K562 (cell line): Measurements from ENCODE around the gene PLG. TPM values are rescaled to one million over a fixed set of nuclear protein-coding genes. Genes with fewer than 3 reads are reported as not detected.

Experiments
- ATAC-seq: fragments of 200-7000 bp; cut with Tn5 transposase; 3 replicates; pipeline ENCODE4 v1.9.1; 2020; ENCODE audit warnings: moderate library complexity
- BruUV-seq: library from RNA; stranded (reverse); fragments of 400-500 nt; replicated peaks from 2 replicates; lab custom pipeline; 2021; lab: Mats Ljungman, UMichigan
- CTCF ChIA-PET: fragments of 300-600 bp; formaldehyde crosslinking; extraction: SDS; loops from one replicate; lab custom pipeline; 2021; ENCODE audit warnings: low intra/inter-chr PET ratio; lab: Yijun Ruan, JAX
- POLR2A ChIA-PET: fragments of 300-600, 350-650 bp; sonication (Branson Sonifier 250); formaldehyde crosslinking; extraction: SDS; loops from one replicate; lab custom pipeline; 2021; ENCODE audit warnings: antibody characterized with exemption, inconsistent platforms; lab: Yijun Ruan, JAX
- DNase-seq, 4 experiments: peaks; one replicate each; pipeline versions ENCODE4 v3.0.0 to v3.0.0-alpha.2; 2011 to 2018; ENCODE audit warnings: low spot score in 3 of 4, mixed read lengths in 3 of 4; ENCODE audit errors: extremely low read depth in 1 of 4
- FAIRE-seq: peaks from 2 replicates; lab custom pipeline; 2011; peaks lifted over from hg19 to GRCh38; lab: Jason Lieb, UNC
- H2AFZ ChIP-seq: 2 replicates; pipeline ENCODE4 v1.6.0; 2011; ENCODE audit warnings: low read depth, low read length, control low read depth, inconsistent platforms
- H3K27ac ChIP-seq: fragments of 200-600 bp; 3 replicates; pipeline ENCODE4 v1.8.0; 2011; ENCODE audit warnings: low read depth, mild to moderate bottlenecking, control low read depth, inconsistent platforms, low read length, moderate library complexity, mixed read lengths; ENCODE audit errors: extremely low read depth
- H3K27me3 ChIP-seq, 2 experiments: fragments of 300-600 bp in 1 of 2; 2 replicates in 1 of 2; 3 replicates in 1 of 2; pipeline versions ENCODE4 v1.6.0 to v1.8.0; 2011; ENCODE audit warnings: inconsistent platforms in 2 of 2, low read length in 2 of 2, mild to moderate bottlenecking in 1 of 2, mixed read lengths in 1 of 2, moderate library complexity in 1 of 2; ENCODE audit not compliant: control insufficient read depth in 2 of 2, insufficient read depth in 2 of 2
- H3K36me3 ChIP-seq: fragments of 300-600 bp; 3 replicates; pipeline ENCODE4 v1.8.0; 2011; ENCODE audit warnings: mild to moderate bottlenecking, low read length, inconsistent platforms; ENCODE audit not compliant: control insufficient read depth, insufficient read depth
- H3K4me1 ChIP-seq, 2 experiments: fragments of 200-600 bp in 1 of 2; replicated peaks in 1 of 2; 2 replicates in 1 of 2; 3 replicates in 1 of 2; pipeline versions ENCODE4 v1.5.1 to v1.8.0; 2011; ENCODE audit warnings: inconsistent platforms in 2 of 2, low read length in 2 of 2, mild to moderate bottlenecking in 1 of 2, mixed read lengths in 1 of 2, moderate library complexity in 1 of 2; ENCODE audit not compliant: control insufficient read depth in 2 of 2, insufficient read depth in 2 of 2
- H3K4me2 ChIP-seq: 2 replicates; pipeline ENCODE4 v1.6.1; 2011; ENCODE audit warnings: low read length, control low read depth, inconsistent platforms, mixed read lengths; ENCODE audit not compliant: insufficient read depth
- H3K4me3 ChIP-seq: fragments of 200-600 bp; sonication (generic), shearing (Covaris generic); 2 replicates; pipeline ENCODE4 v1.5.1; 2016; ENCODE audit warnings: control low read depth, inconsistent platforms
- H3K79me2 ChIP-seq: fragments of 200-600 bp; 3 replicates; pipeline ENCODE4 v1.8.0; 2011; ENCODE audit warnings: low read length, inconsistent platforms; ENCODE audit not compliant: control insufficient read depth, insufficient read depth
- H3K9ac ChIP-seq, 2 experiments: 2 replicates each; pipeline versions ENCODE4 v1.6.0 to v1.6.1; 2011; ENCODE audit warnings: low read depth in 2 of 2, low read length in 2 of 2, control low read depth in 1 of 2, inconsistent platforms in 1 of 2, mild to moderate bottlenecking in 1 of 2, mixed read lengths in 1 of 2; ENCODE audit not compliant: insufficient read depth in 1 of 2
- H3K9me1 ChIP-seq: one replicate; pipeline ENCODE4 v1.6.0; 2011; ENCODE audit warnings: inconsistent platforms, mild to moderate bottlenecking, low read length, moderate library complexity; ENCODE audit not compliant: control insufficient read depth, insufficient read depth
- H3K9me3 ChIP-seq: replicated peaks from 2 replicates; pipeline ENCODE4 v1.5.1; 2011; ENCODE audit warnings: low read depth, low read length, inconsistent platforms; ENCODE audit not compliant: control insufficient read depth, insufficient read depth
- H4K20me1 ChIP-seq: replicated peaks from 2 replicates; pipeline ENCODE4 v1.6.1; 2011; ENCODE audit warnings: low read length, inconsistent platforms, mixed read lengths; ENCODE audit not compliant: control insufficient read depth, insufficient read depth
- ARNT ChIP-seq, 2 experiments: fragments of 450-650 bp; IDR thresholded peaks; 2 replicates each; pipeline ENCODE4 v1.6.1; 2016; ENCODE audit warnings: mild to moderate bottlenecking in 1 of 2
- BMI1 ChIP-seq: fragments of 150-350 bp; IDR thresholded peaks from 2 replicates; pipeline ENCODE4 v1.6.1; 2014; ENCODE audit warnings: low read length
- CBFB ChIP-seq: sonication (generic); formaldehyde crosslinking; IDR thresholded peaks from 2 replicates; pipeline ENCODE4 v1.4.0; 2020; ENCODE audit warnings: mild to moderate bottlenecking, missing genetic modification reagents
- DIDO1 ChIP-seq: fragments of 450-650 bp; IDR thresholded peaks from 2 replicates; pipeline ENCODE4 v1.6.1; 2016; ENCODE audit warnings: low read depth, missing biosample characterization, missing genetic modification characterization
- EP400 ChIP-seq: fragments of 450-650 bp; IDR thresholded peaks from 2 replicates; pipeline ENCODE4 v1.6.1; 2017; ENCODE audit warnings: antibody characterized with exemption, mild to moderate bottlenecking, moderate library complexity
- FOXK2 ChIP-seq, 2 experiments: fragments of 450-650 bp; IDR thresholded peaks in 1 of 2; conservative IDR thresholded peaks in 1 of 2; 2 replicates each; pipeline ENCODE4 v1.6.1; 2016; ENCODE audit warnings: low read depth in 2 of 2, mild to moderate bottlenecking in 1 of 2
- HNRNPL ChIP-seq: fragments of 200-400 bp; formaldehyde crosslinking; IDR thresholded peaks from 2 replicates; pipeline ENCODE4 v1.6.1; 2017; ENCODE audit warnings: low read depth, mild to moderate bottlenecking, low read length
- NFYB ChIP-seq: IDR thresholded peaks from 2 replicates; pipeline ENCODE4 v1.6.1; 2011; ENCODE audit warnings: mild to moderate bottlenecking, moderate library complexity; ENCODE audit not compliant: insufficient read length; ENCODE audit errors: extremely low read depth
- PTBP1 ChIP-seq: fragments of 200-400 bp; formaldehyde crosslinking; IDR thresholded peaks from 2 replicates; pipeline ENCODE4 v1.6.1; 2017; ENCODE audit warnings: low read depth, low read length
- RBM34 ChIP-seq: fragments of 200-400 bp; formaldehyde crosslinking; IDR thresholded peaks from 2 replicates; pipeline ENCODE4 v1.6.1; 2018; ENCODE audit warnings: low read length, borderline replicate concordance; ENCODE audit not compliant: insufficient read depth
- SMC3 ChIP-seq: conservative IDR thresholded peaks from 2 replicates; pipeline ENCODE4 v1.6.1; 2011; ENCODE audit warnings: low read depth, low read length, improper control_type of control experiment; ENCODE audit not compliant: insufficient read depth
- SRSF7 ChIP-seq: fragments of 200-400 bp; formaldehyde crosslinking; optimal IDR thresholded peaks from 2 replicates; pipeline ENCODE3; 2017; ENCODE audit warnings: mild to moderate bottlenecking, low read depth, low read length
- WGBS: fragments of 100-300 bp; shearing (Covaris generic); methylation state at CpG from one replicate; pipeline ENCODE4 v1.1.6; 2016; ENCODE audit warnings: low coverage, mixed read lengths; ENCODE audit not compliant: insufficient coverage; ENCODE audit errors: missing lambda C conversion rate; 5-methylcytosine and 5-hydroxymethylcytosine counted together
- in situ Hi-C: fragments of 300-500 bp; cut with MboI; formaldehyde crosslinking; loops from 4 replicates; pipeline ENCODE4 v1.15.0; 2018; ENCODE audit warnings: inconsistent platforms, mixed read lengths
- intact Hi-C: fragments of 100-400 bp; cut with micrococcal nuclease; formaldehyde crosslinking; loops from 2 replicates; pipeline ENCODE4 v1.14.2; 2022
- polyA plus RNA-seq, 8 experiments: library from polyadenylated mRNA; depleted of rRNA in 4 of 8; stranded (reverse) in 5 of 8; unstranded in 3 of 8; fragments of >200 nt; fragmentation: Nextera tagmentation in 2 of 8; fragmentation: Illumina TruSeq in 1 of 8; extraction: Ambion mirVana in 2 of 8; extraction: Trizol in 1 of 8; gene quantifications; 2 replicates each; pipeline versions ENCODE4 v1.2.1 to v1.2.3, GENCODE V29; 2011 to 2014; ENCODE audit warnings: inconsistent platforms in 1 of 8, missing spikeins in 1 of 8
- total RNA-seq, 7 experiments: library from RNA; depleted of rRNA in 6 of 7; stranded (reverse); fragments of >200 nt in 6 of 7; fragmentation: Illumina TruSeq in 2 of 7; extraction: Trizol in 2 of 7; gene quantifications; 2 replicates each; pipeline versions ENCODE4 v1.2.1 to v1.2.3, GENCODE V29; 2011 to 2021; ENCODE audit warnings: low replicate concordance in 1 of 7
- TF ChIP-seq, protein P1 (sequence below): fragments of 450-650 bp; IDR thresholded peaks from 2 replicates; pipeline ENCODE4 v1.6.1; 2017; ENCODE audit warnings: mild to moderate bottlenecking, moderate library complexity
- TF ChIP-seq, protein P2 (sequence below): fragments of 450-650 bp; conservative IDR thresholded peaks from 2 replicates; pipeline ENCODE4 v1.6.1; 2016; ENCODE audit warnings: missing genetic modification characterization, low read depth, mild to moderate bottlenecking, missing compliant biosample characterization, moderate library complexity
- TF ChIP-seq, protein P3 (sequence below): fragments of 450-650 bp; formaldehyde crosslinking; IDR thresholded peaks from 2 replicates; pipeline ENCODE4 v1.4.0; 2022; ENCODE audit warnings: missing genetic modification characterization

PLG gene
- total and polyA plus RNA-seq, 9 of the 15 experiments (the other 6 are each of a cell fraction or from before 2014, with no cell fraction given), result 0.64 TPM; not detected in 8

DNA sequence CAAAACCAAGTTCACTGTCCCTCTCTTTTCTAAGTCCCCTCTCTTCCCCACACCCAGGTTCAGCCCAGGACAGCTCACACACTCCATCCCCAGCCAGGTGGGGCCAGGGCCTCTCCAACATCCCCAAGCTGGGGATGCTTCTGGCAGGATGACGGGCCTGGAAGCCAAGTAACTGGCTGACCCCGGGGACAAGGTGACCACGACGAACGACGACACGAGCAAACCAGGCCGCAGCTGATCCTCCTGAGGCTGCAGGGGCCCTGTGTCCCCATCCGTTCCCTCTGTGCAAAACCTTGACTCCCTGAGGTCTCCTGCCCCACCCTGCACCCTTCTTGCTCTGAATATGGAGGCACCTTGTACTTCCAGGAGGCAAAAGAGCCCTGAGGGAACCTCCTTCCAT, 11.6 kb upstream of the PLG start:
- no peaks in the 10 kb centered on the region for H3K9me1 ChIP-seq
- peaks cover 0 to 5% of the 10 kb centered on the region in 2 experiments; a peak in 1 of 5 replicates for H3K4me1 ChIP-seq
- FAIRE-seq (no peak), DNase-seq (no peak)
- no peak overlapping the region for H3K27ac ChIP-seq
- no TSS peak for BruUV-seq
- peak overlapping the region in 1 of 2 experiments; percentile 53; a peak in 1 of 4 replicates for H3K9ac ChIP-seq
- H3K9me3 ChIP-seq, result no peaks in the 10 kb centered on the region
- CTCF ChIA-PET, result no interaction called here
- peaks cover 0 to 12% of the 10 kb centered on the region in 2 experiments; a peak in 2 of 5 replicates for H3K27me3 ChIP-seq
- no peak overlapping the region for H3K4me3 ChIP-seq
- POLR2A ChIA-PET, result interaction anchor here (0.7 kb wide), 1 partner anchor 444 kb away, joined by 3 read pairs; no protein-coding TSS in a partner anchor
- intact Hi-C loops, result no loop called here
- 9% methylated on average over 9 of the region's 9 CpGs for WGBS
- TF ChIP-seq, protein P1, sequence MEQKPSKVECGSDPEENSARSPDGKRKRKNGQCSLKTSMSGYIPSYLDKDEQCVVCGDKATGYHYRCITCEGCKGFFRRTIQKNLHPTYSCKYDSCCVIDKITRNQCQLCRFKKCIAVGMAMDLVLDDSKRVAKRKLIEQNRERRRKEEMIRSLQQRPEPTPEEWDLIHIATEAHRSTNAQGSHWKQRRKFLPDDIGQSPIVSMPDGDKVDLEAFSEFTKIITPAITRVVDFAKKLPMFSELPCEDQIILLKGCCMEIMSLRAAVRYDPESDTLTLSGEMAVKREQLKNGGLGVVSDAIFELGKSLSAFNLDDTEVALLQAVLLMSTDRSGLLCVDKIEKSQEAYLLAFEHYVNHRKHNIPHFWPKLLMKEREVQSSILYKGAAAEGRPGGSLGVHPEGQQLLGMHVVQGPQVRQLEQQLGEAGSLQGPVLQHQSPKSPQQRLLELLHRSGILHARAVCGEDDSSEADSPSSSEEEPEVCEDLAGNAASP, result no peak
- TF ChIP-seq HNRNPL (no peak), NFYB (no peak), SRSF7 (no peak), PTBP1 (no peak), CBFB (CRISPR knock-in tag) (no peak), DIDO1 (tag) (no peak), BMI1 (no peak), RBM34 (no peak), SMC3 (no peak), ARNT (IDR thresholded peaks at IDR 0.05) (no peak), EP400 (no peak), FOXK2 (conservative IDR thresholded peaks at IDR 0.05 in 1 of 2, IDR thresholded peaks at IDR 0.05 in 1 of 2; ENCODE audit: low read depth in 2 of 2) (no peak)
- TF ChIP-seq, protein P2, sequence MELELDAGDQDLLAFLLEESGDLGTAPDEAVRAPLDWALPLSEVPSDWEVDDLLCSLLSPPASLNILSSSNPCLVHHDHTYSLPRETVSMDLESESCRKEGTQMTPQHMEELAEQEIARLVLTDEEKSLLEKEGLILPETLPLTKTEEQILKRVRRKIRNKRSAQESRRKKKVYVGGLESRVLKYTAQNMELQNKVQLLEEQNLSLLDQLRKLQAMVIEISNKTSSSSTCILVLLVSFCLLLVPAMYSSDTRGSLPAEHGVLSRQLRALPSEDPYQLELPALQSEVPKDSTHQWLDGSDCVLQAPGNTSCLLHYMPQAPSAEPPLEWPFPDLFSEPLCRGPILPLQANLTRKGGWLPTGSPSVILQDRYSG, result no peak
- TF ChIP-seq, protein P3, sequence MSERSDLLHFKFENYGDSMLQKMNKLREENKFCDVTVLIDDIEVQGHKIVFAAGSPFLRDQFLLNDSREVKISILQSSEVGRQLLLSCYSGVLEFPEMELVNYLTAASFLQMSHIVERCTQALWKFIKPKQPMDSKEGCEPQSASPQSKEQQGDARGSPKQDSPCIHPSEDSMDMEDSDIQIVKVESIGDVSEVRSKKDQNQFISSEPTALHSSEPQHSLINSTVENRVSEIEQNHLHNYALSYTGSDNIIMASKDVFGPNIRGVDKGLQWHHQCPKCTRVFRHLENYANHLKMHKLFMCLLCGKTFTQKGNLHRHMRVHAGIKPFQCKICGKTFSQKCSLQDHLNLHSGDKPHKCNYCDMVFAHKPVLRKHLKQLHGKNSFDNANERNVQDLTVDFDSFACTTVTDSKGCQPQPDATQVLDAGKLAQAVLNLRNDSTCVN (CRISPR knock-in tag), result no peak
- TF ChIP-seq, all 486 proteins: peak for 0
- Histone ChIP-seq H3K36me3 (no peaks in the 10 kb centered on the region), H2AFZ (no peak overlapping the region; the same call in 1 of the 2 replicates), H3K4me2 (no peak overlapping the region), H4K20me1 (no peaks in the 10 kb centered on the region), H3K79me2 (no peaks in the 10 kb centered on the region)
- in situ Hi-C loops, result no loop called here
- ATAC-seq, result no peak; the same call in 1 of the 3 replicates
